ENCODE measurements around the gene CCL23. TPM values are rescaled to one million over a fixed set of nuclear protein-coding genes. Genes with fewer than 3 reads are reported as not detected.

Gene CCL23
- total RNA-seq, 1 experiment from 2014 or later = not detected

DNA sequence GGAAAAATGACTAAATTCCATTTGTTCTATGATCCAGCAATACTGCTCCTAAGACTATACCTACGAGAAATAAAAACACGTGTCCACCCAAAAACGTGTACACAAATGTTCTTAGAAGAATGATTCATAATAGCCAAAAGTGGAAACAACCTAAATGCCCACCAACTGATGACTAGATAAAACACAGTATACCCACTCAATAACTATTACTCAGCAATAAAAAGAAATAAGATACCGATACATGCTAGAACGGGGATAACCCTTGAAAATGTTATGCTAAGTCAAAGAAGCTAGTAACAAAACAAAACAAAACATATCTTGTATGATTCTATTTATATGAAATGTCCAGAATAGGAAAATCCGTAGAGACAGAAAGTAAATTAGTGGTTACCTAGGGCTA, 54.1 kb downstream of the CCL23 start:
- Histone ChIP-seq H3K27ac (ENCODE audit: low read length) (no peak overlapping the region), H3K4me1 (ENCODE audit: control insufficient read depth, insufficient read depth, low read length) (no peaks in the 10 kb centered on the region), H3K9me3 (ENCODE audit: control insufficient read depth, insufficient read depth, low read depth, low read length) (no peaks in the 10 kb centered on the region), H3K36me3 (ENCODE audit: control insufficient read depth, insufficient read depth, low read length) (no peaks in the 10 kb centered on the region), H3K27me3 (ENCODE audit: control insufficient read depth, insufficient read depth, low read length) (peaks cover 17% of the 10 kb centered on the region), H3K4me3 (ENCODE audit: low read depth in 2 of 2, low read length in 2 of 2) (no peak overlapping the region)
- ChIA-PET CTCF (no interaction called here), POLR2A (no interaction called here)
- no peak for ATAC-seq
- intact Hi-C loops (cut with micrococcal nuclease; ENCODE audit: unreplicated experiment) (no loop called here), in situ Hi-C loops (cut with HindIII; ENCODE audit: low pct_unique_long_range_greater_than_20kb, low sequenced_read_pairs) (no loop called here)
- no TSS peak for BruUV-seq (replicated peaks)
- no peak for DNase-seq (ENCODE audit: low read depth, low spot score)
- no peak for TF ChIP-seq TCF7L2 (IDR thresholded peaks at IDR 0.05; ENCODE audit: low read depth, low read length)
- TF ChIP-seq, protein P1, sequence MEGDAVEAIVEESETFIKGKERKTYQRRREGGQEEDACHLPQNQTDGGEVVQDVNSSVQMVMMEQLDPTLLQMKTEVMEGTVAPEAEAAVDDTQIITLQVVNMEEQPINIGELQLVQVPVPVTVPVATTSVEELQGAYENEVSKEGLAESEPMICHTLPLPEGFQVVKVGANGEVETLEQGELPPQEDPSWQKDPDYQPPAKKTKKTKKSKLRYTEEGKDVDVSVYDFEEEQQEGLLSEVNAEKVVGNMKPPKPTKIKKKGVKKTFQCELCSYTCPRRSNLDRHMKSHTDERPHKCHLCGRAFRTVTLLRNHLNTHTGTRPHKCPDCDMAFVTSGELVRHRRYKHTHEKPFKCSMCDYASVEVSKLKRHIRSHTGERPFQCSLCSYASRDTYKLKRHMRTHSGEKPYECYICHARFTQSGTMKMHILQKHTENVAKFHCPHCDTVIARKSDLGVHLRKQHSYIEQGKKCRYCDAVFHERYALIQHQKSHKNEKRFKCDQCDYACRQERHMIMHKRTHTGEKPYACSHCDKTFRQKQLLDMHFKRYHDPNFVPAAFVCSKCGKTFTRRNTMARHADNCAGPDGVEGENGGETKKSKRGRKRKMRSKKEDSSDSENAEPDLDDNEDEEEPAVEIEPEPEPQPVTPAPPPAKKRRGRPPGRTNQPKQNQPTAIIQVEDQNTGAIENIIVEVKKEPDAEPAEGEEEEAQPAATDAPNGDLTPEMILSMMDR (IDR thresholded peaks at IDR 0.05) = no peak

Other genes with a start within 250 kb of the CCL23 start
- gene MMP28, start 222.3 kb downstream of the CCL23 start, total RNA-seq (2021; ENCODE audit: unreplicated experiment) = 1.6 TPM
- 249 TPM for gene TAF15, start 208.5 kb downstream of the CCL23 start, total RNA-seq (2021; ENCODE audit: unreplicated experiment)
- gene HEATR9, start 149.1 kb downstream of the CCL23 start, total RNA-seq (2021; ENCODE audit: unreplicated experiment) = not detected
- 15.9 TPM for gene CCL5, start 137.6 kb downstream of the CCL23 start, total RNA-seq (2021; ENCODE audit: unreplicated experiment)
- 5.5 TPM for gene RDM1, start 87.2 kb downstream of the CCL23 start, total RNA-seq (2021; ENCODE audit: unreplicated experiment)
- not detected for gene LYZL6, start 74.3 kb downstream of the CCL23 start, total RNA-seq (2021; ENCODE audit: unreplicated experiment)
- gene CCL16, start 36.5 kb downstream of the CCL23 start, total RNA-seq (2021; ENCODE audit: unreplicated experiment) = not detected
- not detected for gene CCL14, start 31.2 kb downstream of the CCL23 start, total RNA-seq (2021; ENCODE audit: unreplicated experiment)
- not detected for gene CCL15, start 16.4 kb downstream of the CCL23 start, total RNA-seq (2021; ENCODE audit: unreplicated experiment)
- not detected for gene CCL18, start 46.3 kb upstream of the CCL23 start, total RNA-seq (2021; ENCODE audit: unreplicated experiment)
- 1.1 TPM for gene CCL3, start 72.2 kb upstream of the CCL23 start, total RNA-seq (2021; ENCODE audit: unreplicated experiment)
- gene CCL4, start 85.9 kb upstream of the CCL23 start, total RNA-seq (2021; ENCODE audit: unreplicated experiment) = 0.51 TPM
- 7.4 TPM for gene TBC1D3B, start 158.7 kb upstream of the CCL23 start, total RNA-seq (2021; ENCODE audit: unreplicated experiment)
- gene CCL3L1, start 178.8 kb upstream of the CCL23 start, total RNA-seq (2021; ENCODE audit: unreplicated experiment) = not detected
- gene CCL4L2, start 193.1 kb upstream of the CCL23 start, total RNA-seq (2021; ENCODE audit: unreplicated experiment) = not detected
- 0.54 TPM for gene TBC1D3I, start 246.6 kb upstream of the CCL23 start, total RNA-seq (2021; ENCODE audit: unreplicated experiment)

Measured in Panc1 (cell line).